Activated CD4-positive, alpha-beta T cell treated with anti-CD3 and anti-CD28 coated beads, Interleukin-2, amount 10 ng/mL, durations not matched to agents 7 days and 5 days (primary cell): ENCODE measurements around the gene ZNF326. TPM values are rescaled to one million over a fixed set of nuclear protein-coding genes. Genes with fewer than 3 reads are reported as not detected.

Experiments
- CTCF ChIA-PET: fragments of 350-600 bp; sonication (Branson Sonifier 250); formaldehyde crosslinking; loops from one replicate; lab custom pipeline; 2021; ENCODE audit warnings: antibody characterized with exemption; lab: Charles Lee
- POLR2A ChIA-PET: fragments of 350-600 bp; sonication (Branson Sonifier 250); formaldehyde crosslinking; loops from one replicate; lab custom pipeline; 2021; ENCODE audit warnings: antibody characterized with exemption; lab: Charles Lee
- DNase-seq: peaks from one replicate; pipeline ENCODE4 v3.0.0-alpha.2; 2020
- H3K27ac Mint-ChIP-seq: one replicate; pipeline ENCODE4 v1.8.0; 2021; ENCODE audit warnings: mild to moderate bottlenecking, moderate library complexity, mixed read lengths
- H3K27me3 Mint-ChIP-seq: one replicate; pipeline ENCODE4 v1.8.0; 2021; ENCODE audit warnings: mixed read lengths
- H3K36me3 Mint-ChIP-seq: one replicate; pipeline ENCODE4 v1.8.0; 2021; ENCODE audit warnings: low read depth, mixed read lengths
- H3K4me1 Mint-ChIP-seq: one replicate; pipeline ENCODE4 v1.8.0; 2021; ENCODE audit warnings: mixed read lengths
- H3K4me3 Mint-ChIP-seq: one replicate; pipeline ENCODE4 v1.8.0; 2021; ENCODE audit warnings: mild to moderate bottlenecking, moderate library complexity, mixed read lengths
- H3K9me3 Mint-ChIP-seq: one replicate; pipeline ENCODE4 v1.8.0; 2021; ENCODE audit warnings: mixed read lengths
- total RNA-seq, 2 experiments: library from RNA; stranded (reverse); gene quantifications; one replicate each; pipeline ENCODE4 v1.2.3, GENCODE V29; 2021

Gene ZNF326
- total RNA-seq, 2 experiments from 2014 or later: 16.6 to 18.5 TPM

DNA sequence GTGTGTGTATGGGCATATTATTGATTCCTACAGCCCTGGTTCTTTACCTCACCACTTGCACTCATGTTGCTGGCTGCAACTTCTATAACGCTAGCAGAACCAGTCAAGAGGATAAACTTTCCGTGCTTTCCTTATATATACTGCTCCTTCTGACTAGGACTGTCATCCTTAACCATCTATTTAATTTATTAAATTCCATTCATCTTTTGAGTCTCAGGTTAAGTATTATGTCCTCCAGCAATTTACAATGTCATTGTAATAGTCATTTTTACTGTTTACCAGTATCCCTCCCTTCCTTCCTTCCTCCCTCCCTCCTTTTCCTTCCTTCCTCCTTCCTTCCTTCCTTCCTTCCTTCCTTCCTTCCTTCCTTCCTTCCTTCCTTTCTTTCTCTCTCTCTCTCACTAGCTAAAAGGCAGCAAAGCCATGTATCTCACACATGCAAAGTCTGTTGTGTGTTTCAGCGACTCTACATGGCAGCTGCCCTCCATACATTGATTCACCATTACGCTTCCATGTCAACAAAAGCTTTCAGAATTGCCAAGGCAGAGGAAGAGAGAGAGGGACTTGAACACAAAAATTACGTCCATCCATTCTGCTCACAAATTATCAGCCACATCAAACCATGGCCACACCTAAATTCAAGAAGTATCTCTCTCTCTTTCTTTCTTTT lies 73.8 kb downstream of the ZNF326 start:
- ChIA-PET CTCF (no interaction called here), POLR2A (no interaction called here)
- H3K27me3 Mint-ChIP-seq: peaks cover 28% of the 10 kb centered on the region
- no peaks in the 10 kb centered on the region for H3K4me1 Mint-ChIP-seq
- no peak overlapping the region for H3K27ac Mint-ChIP-seq
- no peak overlapping the region for H3K4me3 Mint-ChIP-seq
- H3K9me3 Mint-ChIP-seq: no peaks in the 10 kb centered on the region
- no peak for DNase-seq
- no peaks in the 10 kb centered on the region for H3K36me3 Mint-ChIP-seq

- H3K27ac Mint-ChIP-seq: no peak overlapping the region
- H3K4me3 Mint-ChIP-seq: no peak overlapping the region
- H3K27me3 Mint-ChIP-seq: peaks cover 21% of the 10 kb centered on the region
- no peaks in the 10 kb centered on the region for H3K36me3 Mint-ChIP-seq
- ChIA-PET CTCF (no interaction called here), POLR2A (no interaction called here)
- no peak for DNase-seq
- H3K4me1 Mint-ChIP-seq: no peaks in the 10 kb centered on the region
- no peaks in the 10 kb centered on the region for H3K9me3 Mint-ChIP-seq
Measured at GRCh38 chr1:90074137-90074536, 79.2 kb downstream of the ZNF326 start.

GRCh38 chr1:90074566-90074965 lies 79.7 kb downstream of the ZNF326 start:
- POLR2A ChIA-PET: no interaction called here
- no peaks in the 10 kb centered on the region for H3K4me1 Mint-ChIP-seq
- DNase-seq: no peak
- CTCF ChIA-PET: no interaction called here
- H3K36me3 Mint-ChIP-seq: no peaks in the 10 kb centered on the region
- peaks cover 23% of the 10 kb centered on the region for H3K27me3 Mint-ChIP-seq
- no peaks in the 10 kb centered on the region for H3K9me3 Mint-ChIP-seq
- no peak overlapping the region for H3K27ac Mint-ChIP-seq
- H3K4me3 Mint-ChIP-seq: no peak overlapping the region

DNA sequence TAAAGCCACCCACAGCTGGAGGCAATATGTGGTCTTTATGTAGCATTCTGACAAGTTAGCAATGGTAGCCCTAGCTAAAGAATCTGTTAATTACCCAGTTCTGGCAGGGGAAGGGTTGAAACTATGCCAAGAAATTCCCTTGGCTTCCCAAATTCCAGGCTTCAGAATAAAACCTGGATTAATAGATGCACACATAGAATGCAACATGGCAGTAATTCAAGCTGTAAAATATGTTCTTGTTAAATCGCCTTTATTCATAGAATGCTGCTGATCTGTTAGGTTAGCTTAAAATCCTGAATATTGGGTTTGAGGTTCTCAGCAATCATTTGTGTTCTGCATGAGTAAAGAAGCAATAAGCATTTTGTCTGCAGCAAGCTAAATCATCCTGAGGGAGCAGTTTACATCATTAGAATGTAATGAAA lies 80.1 kb downstream of the ZNF326 start:
- H3K9me3 Mint-ChIP-seq: no peaks in the 10 kb centered on the region
- H3K4me1 Mint-ChIP-seq: no peaks in the 10 kb centered on the region
- POLR2A ChIA-PET: no interaction called here
- H3K36me3 Mint-ChIP-seq: no peaks in the 10 kb centered on the region
- CTCF ChIA-PET: no interaction called here
- DNase-seq: no peak
- no peak overlapping the region for H3K4me3 Mint-ChIP-seq
- peaks cover 23% of the 10 kb centered on the region for H3K27me3 Mint-ChIP-seq
- no peak overlapping the region for H3K27ac Mint-ChIP-seq

DNA sequence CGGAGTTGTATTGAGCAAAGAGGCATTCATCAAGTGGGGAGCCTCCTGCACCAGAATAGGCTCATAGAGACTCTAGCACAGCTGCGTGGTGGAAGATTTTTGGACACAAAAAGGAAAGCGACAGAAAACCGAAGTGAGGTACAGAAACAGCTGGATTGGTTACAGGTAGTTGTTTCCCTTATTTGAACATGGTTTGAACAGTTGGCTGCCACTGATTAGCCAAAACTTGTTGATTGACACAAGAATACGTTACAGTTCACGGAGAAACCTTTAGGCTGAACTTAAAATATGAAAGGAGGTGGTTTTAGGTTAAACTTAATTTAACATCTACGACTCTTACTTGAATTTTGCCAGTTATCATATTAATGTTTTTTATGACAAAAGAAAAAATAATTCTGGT lies 89.1 kb downstream of the ZNF326 start:
- no peak overlapping the region for H3K4me3 Mint-ChIP-seq
- POLR2A ChIA-PET: no interaction called here
- H3K27me3 Mint-ChIP-seq: peaks cover 29% of the 10 kb centered on the region
- H3K27ac Mint-ChIP-seq: no peak overlapping the region
- CTCF ChIA-PET: no interaction called here
- no peaks in the 10 kb centered on the region for H3K4me1 Mint-ChIP-seq
- DNase-seq: no peak
- no peaks in the 10 kb centered on the region for H3K36me3 Mint-ChIP-seq
- no peaks in the 10 kb centered on the region for H3K9me3 Mint-ChIP-seq

Other genes with a start within 250 kb of the ZNF326 start
- gene LRRC8D, start 174.1 kb upstream of the ZNF326 start, total RNA-seq: 10 to 100 TPM; 31.8 to 41.0 TPM